ENCODE data around the gene THOC2.
A peak's percentile ranks its signal among the peaks of the same experiment; 100 is the strongest.

Gene THOC2

GRCh38 chrX:123561439-123562215, 171.2 kb downstream of the THOC2 start:
- FAIRE-seq, result no peak
- no peak for DNase-seq (ENCODE audit: insufficient read length, low spot score)
- TF ChIP-seq TAF1 (IDR thresholded peaks at IDR 0.05; ENCODE audit: low read depth, low read length) (no peak), SPI1 (IDR thresholded peaks at IDR 0.05; ENCODE audit: low read depth, low read length) (no peak), POLR2AphosphoS5 (IDR thresholded peaks at IDR 0.05; ENCODE audit: low read depth, low read length) (no peak)

DNA sequence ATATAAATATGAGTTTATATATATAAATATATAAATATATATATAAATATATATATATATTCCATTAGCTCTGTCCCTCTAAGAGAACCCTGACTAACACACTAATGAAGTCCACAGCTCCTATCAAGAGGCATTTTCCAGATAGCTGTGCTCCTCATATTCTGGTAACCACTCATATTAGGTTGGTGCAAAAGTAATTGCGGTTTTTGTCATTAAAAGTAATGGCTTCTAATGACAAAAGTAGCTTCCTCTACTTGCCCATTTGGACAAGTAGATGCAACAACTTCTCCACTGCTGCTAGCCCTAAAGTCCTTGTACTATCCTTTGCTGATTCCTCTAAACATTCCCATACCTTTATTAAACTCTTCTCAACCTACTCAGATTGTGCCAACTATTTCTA, 182.0 kb downstream of the THOC2 start:
- FAIRE-seq, result peak; percentile 56
- TF ChIP-seq POLR2A (IDR thresholded peaks at IDR 0.05; ENCODE audit: low read depth, low read length), result no peak
- no peak for TF ChIP-seq TAF1 (IDR thresholded peaks at IDR 0.05; ENCODE audit: low read depth, low read length)
- TF ChIP-seq POLR2AphosphoS5 (IDR thresholded peaks at IDR 0.05; ENCODE audit: low read depth, low read length), result no peak
- no peak for TF ChIP-seq POU2F2 (IDR thresholded peaks at IDR 0.05; ENCODE audit: low read depth, low read length)
- TF ChIP-seq SPI1 (IDR thresholded peaks at IDR 0.05; ENCODE audit: low read depth, low read length), result no peak
- no peak for TF ChIP-seq PAX5 (IDR thresholded peaks at IDR 0.05; ENCODE audit: insufficient read depth, low read length, severe bottlenecking)
- DNase-seq (ENCODE audit: insufficient read length, low spot score), result no peak
